Renal cortex interstitium (tissue), 11 donors: ENCODE measurements around the gene C3orf22. TPM values are rescaled to one million over a fixed set of nuclear protein-coding genes. Genes with fewer than 3 reads are reported as not detected.
"Not testable (repeated sequence)": the region's sequence is repeated elsewhere in the genome, so short reads cannot be mapped to it uniquely, and the experiment has no call there.

Source experiments
- DNase-seq, 11 donors: peaks; one replicate each; pipeline ENCODE4 v3.0.0-alpha.2; 2013; ENCODE audit warnings: low read depth in 9 of 11, low spot score in 4 of 11; ENCODE audit errors: extremely low read depth in 1 of 11
- polyA plus RNA-seq, 3 donors: library from polyadenylated mRNA; unstranded; fragments of 120-200 nt; gene quantifications; one replicate each; pipeline ENCODE4 v1.2.1, GENCODE V29; 2013; ENCODE audit not compliant: insufficient read length in 3 of 3

C3orf22 gene
- polyA plus RNA-seq, 3 donors, result 0.09 to 0.17 TPM; not detected in 1

- no peak for DNase-seq
Observed at GRCh38 chr3:126546549-126547239, 12.0 kb downstream of the C3orf22 start.

- no peak for DNase-seq
Observed at GRCh38 chr3:126546013-126546412, 12.7 kb downstream of the C3orf22 start.

GRCh38 chr3:126545544-126545943 is 13.2 kb downstream of the C3orf22 start:
- no peak for DNase-seq

- no peak for DNase-seq
Observed at GRCh38 chr3:126544596-126545281, 14.0 kb downstream of the C3orf22 start.

- DNase-seq, result no peak
Observed at GRCh38 chr3:126543457-126544061, 15.2 kb downstream of the C3orf22 start.

GRCh38 chr3:126542340-126543241 is 16.1 kb downstream of the C3orf22 start:
- no peak for DNase-seq

- DNase-seq, result no peak
Observed at GRCh38 chr3:126541628-126542339, 16.9 kb downstream of the C3orf22 start.

- DNase-seq, result no peak
Observed at GRCh38 chr3:126540951-126541627, 17.6 kb downstream of the C3orf22 start.

- peak in 1 of 11 donors; percentile 21 for DNase-seq
Observed at GRCh38 chr3:126540342-126540849, 18.3 kb downstream of the C3orf22 start.

GRCh38 chr3:126539558-126540250 is 19.0 kb downstream of the C3orf22 start:
- no peak for DNase-seq

- no peak for DNase-seq
Observed at GRCh38 chr3:126538966-126539365, 19.8 kb downstream of the C3orf22 start.

- no peak for DNase-seq
Observed at GRCh38 chr3:126538316-126538715, 20.4 kb downstream of the C3orf22 start.

GRCh38 chr3:126537730-126538281 is 20.9 kb downstream of the C3orf22 start:
- DNase-seq, result no peak

GRCh38 chr3:126537116-126537729 is 21.5 kb downstream of the C3orf22 start:
- no peak for DNase-seq

- DNase-seq, result no peak
Observed at GRCh38 chr3:126536126-126536525, 22.6 kb downstream of the C3orf22 start.

GRCh38 chr3:126535636-126536035 is 23.1 kb downstream of the C3orf22 start:
- DNase-seq, result no peak

GRCh38 chr3:126534716-126535115 is 24.0 kb downstream of the C3orf22 start:
- DNase-seq, result not testable (repeated sequence)
